Neural cell (in vitro differentiated cells): ENCODE results near the gene BCKDHB.

Experiments used
- EP300 ChIP-seq: fragments of 450-650 bp; conservative IDR thresholded peaks from 2 replicates; pipeline ENCODE4 v1.6.1; 2014; ENCODE audit warnings: antibody characterized with exemption, mild to moderate bottlenecking, moderate library complexity; ENCODE audit not compliant: poor library complexity, severe bottlenecking
- EZH2 ChIP-seq: fragments of 200-600, 300-800 bp; shearing (Covaris generic), sonication (generic); IDR thresholded peaks from 2 replicates; pipeline ENCODE4 v1.6.1; 2014; ENCODE audit warnings: antibody characterized with exemption, low read length, borderline replicate concordance, mild to moderate bottlenecking; ENCODE audit not compliant: insufficient read depth, poor library complexity, severe bottlenecking
- MXI1 ChIP-seq: fragments of 450-650 bp; conservative IDR thresholded peaks from 2 replicates; pipeline ENCODE4 v1.6.1; 2014; ENCODE audit warnings: antibody characterized with exemption, mild to moderate bottlenecking; ENCODE audit not compliant: poor library complexity, severe bottlenecking
- POLR2AphosphoS5 ChIP-seq: IDR thresholded peaks from 2 replicates; pipeline ENCODE4 v1.6.1; 2012
- SMC3 ChIP-seq: fragments of 450-650 bp; conservative IDR thresholded peaks from 2 replicates; pipeline ENCODE4 v1.6.1; 2014; ENCODE audit warnings: antibody characterized with exemption, mild to moderate bottlenecking, moderate library complexity; ENCODE audit not compliant: poor library complexity

GRCh38 chr6:80356000-80356399 is 249.5 kb downstream of the BCKDHB start:
- TF ChIP-seq MXI1, result no peak
- TF ChIP-seq SMC3, result no peak
- TF ChIP-seq EZH2, result no peak
- TF ChIP-seq POLR2AphosphoS5, result no peak
- no peak for TF ChIP-seq EP300
